ENCODE results near the gene RAB40B. TPM values are rescaled to one million over a fixed set of nuclear protein-coding genes. Genes with fewer than 3 reads are reported as not detected.

RAB40B gene
- polyA plus RNA-seq, 1 experiment: 5.4 TPM

- TF ChIP-seq, protein P1, sequence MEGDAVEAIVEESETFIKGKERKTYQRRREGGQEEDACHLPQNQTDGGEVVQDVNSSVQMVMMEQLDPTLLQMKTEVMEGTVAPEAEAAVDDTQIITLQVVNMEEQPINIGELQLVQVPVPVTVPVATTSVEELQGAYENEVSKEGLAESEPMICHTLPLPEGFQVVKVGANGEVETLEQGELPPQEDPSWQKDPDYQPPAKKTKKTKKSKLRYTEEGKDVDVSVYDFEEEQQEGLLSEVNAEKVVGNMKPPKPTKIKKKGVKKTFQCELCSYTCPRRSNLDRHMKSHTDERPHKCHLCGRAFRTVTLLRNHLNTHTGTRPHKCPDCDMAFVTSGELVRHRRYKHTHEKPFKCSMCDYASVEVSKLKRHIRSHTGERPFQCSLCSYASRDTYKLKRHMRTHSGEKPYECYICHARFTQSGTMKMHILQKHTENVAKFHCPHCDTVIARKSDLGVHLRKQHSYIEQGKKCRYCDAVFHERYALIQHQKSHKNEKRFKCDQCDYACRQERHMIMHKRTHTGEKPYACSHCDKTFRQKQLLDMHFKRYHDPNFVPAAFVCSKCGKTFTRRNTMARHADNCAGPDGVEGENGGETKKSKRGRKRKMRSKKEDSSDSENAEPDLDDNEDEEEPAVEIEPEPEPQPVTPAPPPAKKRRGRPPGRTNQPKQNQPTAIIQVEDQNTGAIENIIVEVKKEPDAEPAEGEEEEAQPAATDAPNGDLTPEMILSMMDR (IDR thresholded peaks at IDR 0.05; ENCODE audit: low read depth, low read length): no peak
- Histone ChIP-seq H3K27me3 (ENCODE audit: control insufficient read depth, insufficient read depth, low read length) (peaks cover 6% of the 10 kb centered on the region), H3K9me3 (ENCODE audit: control insufficient read depth, insufficient read depth, low read length) (peaks cover 27% of the 10 kb centered on the region), H3K27ac (ENCODE audit: low read depth, low read length) (no peak overlapping the region), H3K4me3 (ENCODE audit: low read depth, low read length) (no peak overlapping the region)
- CTCF ChIA-PET: no interaction called here
- DNase-seq (ENCODE audit: low read depth, low spot score): no peak
- POLR2A ChIA-PET: interaction anchor here (0.7 kb wide), 1 partner anchor 9 kb away, joined by 3 read pairs; no protein-coding TSS in a partner anchor
Observed at GRCh38 chr17:82693168-82693867, 5.2 kb downstream of the RAB40B start.

- no peak for DNase-seq (ENCODE audit: low read depth, low spot score)
- Histone ChIP-seq H3K27me3 (ENCODE audit: control insufficient read depth, insufficient read depth, low read length) (peaks cover 4% of the 10 kb centered on the region), H3K27ac (ENCODE audit: low read depth, low read length) (no peak overlapping the region), H3K4me3 (ENCODE audit: low read depth, low read length) (no peak overlapping the region), H3K9me3 (ENCODE audit: control insufficient read depth, insufficient read depth, low read length) (peaks cover 27% of the 10 kb centered on the region)
- CTCF ChIA-PET: no interaction called here
- POLR2A ChIA-PET: no interaction called here
- TF ChIP-seq, protein P1 (IDR thresholded peaks at IDR 0.05; ENCODE audit: low read depth, low read length): no peak
Observed at GRCh38 chr17:82692268-82692667, 6.2 kb downstream of the RAB40B start.

DNA sequence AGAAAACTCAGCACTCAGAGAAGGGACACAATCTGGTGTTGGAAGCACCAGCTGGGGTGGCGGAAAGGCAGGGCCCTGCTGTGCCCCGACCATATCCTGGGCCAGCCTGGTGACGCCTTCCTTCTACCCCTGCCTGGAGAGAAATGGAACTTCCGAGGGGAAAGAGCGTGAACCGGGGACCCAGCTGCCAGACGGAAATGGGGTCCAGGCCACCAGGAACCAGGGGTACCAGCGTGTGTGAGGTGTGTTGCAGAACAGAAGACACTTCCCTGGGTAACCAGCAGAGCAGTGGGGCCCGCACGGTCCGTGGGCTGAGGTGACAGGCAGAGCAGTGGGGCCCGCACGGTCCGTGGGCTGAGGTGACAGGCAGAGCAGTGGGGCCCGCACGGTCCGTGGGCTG lies 6.8 kb downstream of the RAB40B start:
- ChIA-PET CTCF (no interaction called here), POLR2A (no interaction called here)
- Histone ChIP-seq H3K9me3 (ENCODE audit: control insufficient read depth, insufficient read depth, low read length) (peaks cover 24% of the 10 kb centered on the region), H3K27ac (ENCODE audit: low read depth, low read length) (no peak overlapping the region), H3K4me3 (ENCODE audit: low read depth, low read length) (no peak overlapping the region), H3K27me3 (ENCODE audit: control insufficient read depth, insufficient read depth, low read length) (no peaks in the 10 kb centered on the region)
- DNase-seq (ENCODE audit: low read depth, low spot score): no peak
- TF ChIP-seq, protein P1 (IDR thresholded peaks at IDR 0.05; ENCODE audit: low read depth, low read length): no peak

- Histone ChIP-seq H3K27ac (ENCODE audit: low read depth, low read length) (no peak overlapping the region), H3K9me3 (ENCODE audit: control insufficient read depth, insufficient read depth, low read length) (peaks cover 16% of the 10 kb centered on the region), H3K4me3 (ENCODE audit: low read depth, low read length) (no peak overlapping the region), H3K27me3 (ENCODE audit: control insufficient read depth, insufficient read depth, low read length) (no peaks in the 10 kb centered on the region)
- CTCF ChIA-PET: no interaction called here
- POLR2A ChIA-PET: no interaction called here
- no peak for DNase-seq (ENCODE audit: low read depth, low spot score)
- TF ChIP-seq, protein P1 (IDR thresholded peaks at IDR 0.05; ENCODE audit: low read depth, low read length): no peak
Observed at GRCh38 chr17:82690786-82691489, 7.6 kb downstream of the RAB40B start.

GRCh38 chr17:82689077-82689476 lies 9.4 kb downstream of the RAB40B start:
- CTCF ChIA-PET: no interaction called here
- no peak for DNase-seq (ENCODE audit: low read depth, low spot score)
- Histone ChIP-seq H3K9me3 (ENCODE audit: control insufficient read depth, insufficient read depth, low read length) (peaks cover 2% of the 10 kb centered on the region), H3K27me3 (ENCODE audit: control insufficient read depth, insufficient read depth, low read length) (no peaks in the 10 kb centered on the region), H3K4me3 (ENCODE audit: low read depth, low read length) (no peak overlapping the region), H3K27ac (ENCODE audit: low read depth, low read length) (no peak overlapping the region)
- TF ChIP-seq, protein P1 (IDR thresholded peaks at IDR 0.05; ENCODE audit: low read depth, low read length): no peak
- POLR2A ChIA-PET: interaction anchor here (1.2 kb wide), 1 partner anchor 10 kb away, joined by 4 read pairs; no protein-coding TSS in a partner anchor

Measured in AG04450 (cell line).